GM12865 (cell line): ENCODE data around the gene CHI3L1.

ENCODE experiments used
- DNase-seq: peaks from one replicate; pipeline ENCODE4 v3.0.0; 2010; ENCODE audit warnings: low read depth
- H3K4me3 ChIP-seq: 2 replicates; pipeline ENCODE4 v1.5.1; 2011; ENCODE audit warnings: mild to moderate bottlenecking, low read depth, low read length, control low read depth
- TF ChIP-seq, protein P1 (sequence below): IDR thresholded peaks from 2 replicates; pipeline ENCODE4 v1.5.1; 2011; ENCODE audit warnings: low read length, control low read depth, low read depth, inconsistent platforms; ENCODE audit not compliant: insufficient read depth; ENCODE audit errors: missing control alignments

The CHI3L1 gene

DNA sequence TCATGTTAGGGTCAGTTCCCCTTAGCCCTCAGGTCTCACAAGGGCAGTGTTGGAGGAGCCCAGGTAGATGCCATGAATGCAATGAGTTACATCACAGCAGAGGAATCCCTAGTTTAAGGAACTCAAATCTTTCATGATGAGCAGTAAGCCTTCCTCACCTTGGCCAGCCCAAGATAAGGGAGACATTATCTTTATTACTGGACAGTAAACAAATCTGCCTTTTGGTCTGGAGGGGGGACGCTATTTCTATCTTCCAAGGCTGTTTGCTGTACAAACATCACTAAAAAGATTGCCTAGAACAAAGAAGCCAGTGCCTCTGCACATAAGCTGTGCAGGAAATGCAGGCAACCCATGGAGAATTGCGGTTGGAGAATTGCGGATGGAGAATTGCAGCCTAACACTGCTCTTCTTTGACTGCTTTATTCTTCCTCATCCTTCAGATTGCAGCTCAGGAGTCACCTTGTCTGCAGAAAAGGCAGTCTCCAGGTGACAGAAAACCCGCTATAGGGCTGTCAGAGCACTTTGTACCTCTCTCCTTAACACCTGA lies 2.3 kb upstream of the CHI3L1 start:
- TF ChIP-seq, protein P1, sequence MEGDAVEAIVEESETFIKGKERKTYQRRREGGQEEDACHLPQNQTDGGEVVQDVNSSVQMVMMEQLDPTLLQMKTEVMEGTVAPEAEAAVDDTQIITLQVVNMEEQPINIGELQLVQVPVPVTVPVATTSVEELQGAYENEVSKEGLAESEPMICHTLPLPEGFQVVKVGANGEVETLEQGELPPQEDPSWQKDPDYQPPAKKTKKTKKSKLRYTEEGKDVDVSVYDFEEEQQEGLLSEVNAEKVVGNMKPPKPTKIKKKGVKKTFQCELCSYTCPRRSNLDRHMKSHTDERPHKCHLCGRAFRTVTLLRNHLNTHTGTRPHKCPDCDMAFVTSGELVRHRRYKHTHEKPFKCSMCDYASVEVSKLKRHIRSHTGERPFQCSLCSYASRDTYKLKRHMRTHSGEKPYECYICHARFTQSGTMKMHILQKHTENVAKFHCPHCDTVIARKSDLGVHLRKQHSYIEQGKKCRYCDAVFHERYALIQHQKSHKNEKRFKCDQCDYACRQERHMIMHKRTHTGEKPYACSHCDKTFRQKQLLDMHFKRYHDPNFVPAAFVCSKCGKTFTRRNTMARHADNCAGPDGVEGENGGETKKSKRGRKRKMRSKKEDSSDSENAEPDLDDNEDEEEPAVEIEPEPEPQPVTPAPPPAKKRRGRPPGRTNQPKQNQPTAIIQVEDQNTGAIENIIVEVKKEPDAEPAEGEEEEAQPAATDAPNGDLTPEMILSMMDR, result no peak
- DNase-seq, result no peak
- H3K4me3 ChIP-seq, result no peak overlapping the region

DNA sequence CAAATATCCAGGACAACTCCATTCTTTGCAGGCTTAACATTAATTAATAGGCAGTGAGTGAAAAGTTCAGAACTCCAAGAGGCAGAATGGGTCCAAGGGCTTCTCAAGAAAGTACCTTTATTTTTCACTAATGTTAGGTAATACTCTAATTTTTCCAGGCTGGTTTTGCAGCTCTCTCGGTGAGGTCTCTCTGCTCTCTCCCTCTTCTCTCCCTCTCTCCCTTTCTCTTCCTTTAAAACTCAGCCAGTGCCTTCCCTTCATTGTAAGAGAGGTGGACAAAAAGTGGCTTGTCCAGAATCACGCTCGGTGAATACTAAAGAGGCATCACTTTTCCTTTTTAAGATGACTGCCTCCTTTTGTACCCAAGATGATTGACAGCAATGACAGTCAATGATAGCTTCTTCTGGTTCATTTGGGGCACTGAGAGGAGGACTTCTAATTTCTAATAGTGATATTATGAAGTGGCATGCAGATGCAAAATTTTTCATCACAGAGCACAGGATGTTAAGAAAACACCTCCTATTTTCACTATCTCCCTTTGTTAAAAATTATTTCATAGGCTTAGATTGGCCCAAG lies 1.3 kb upstream of the CHI3L1 start:
- no peak for DNase-seq
- H3K4me3 ChIP-seq, result no peak overlapping the region
- TF ChIP-seq, protein P1, result no peak

DNA sequence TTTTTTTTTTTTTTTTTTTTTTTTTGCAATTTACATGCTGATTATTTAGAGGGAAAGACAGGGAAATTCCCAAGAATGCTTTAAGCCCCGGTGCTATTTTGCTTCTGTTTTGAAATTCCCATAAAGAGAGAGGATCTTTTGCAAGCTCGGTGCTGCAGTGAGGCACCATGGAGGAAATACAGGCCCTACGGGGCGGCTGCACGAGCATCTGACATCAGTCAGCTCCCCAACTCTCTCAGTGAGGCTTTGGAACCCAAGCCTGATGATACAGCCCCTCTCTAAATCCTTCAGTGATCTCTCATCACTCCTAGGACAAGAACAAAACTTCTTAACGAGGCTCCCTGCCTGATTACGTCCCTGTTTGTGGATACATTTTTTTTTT lies 791 bp upstream of the CHI3L1 start:
- TF ChIP-seq, protein P1, result no peak
- DNase-seq, result no peak
- H3K4me3 ChIP-seq, result no peak overlapping the region

DNA sequence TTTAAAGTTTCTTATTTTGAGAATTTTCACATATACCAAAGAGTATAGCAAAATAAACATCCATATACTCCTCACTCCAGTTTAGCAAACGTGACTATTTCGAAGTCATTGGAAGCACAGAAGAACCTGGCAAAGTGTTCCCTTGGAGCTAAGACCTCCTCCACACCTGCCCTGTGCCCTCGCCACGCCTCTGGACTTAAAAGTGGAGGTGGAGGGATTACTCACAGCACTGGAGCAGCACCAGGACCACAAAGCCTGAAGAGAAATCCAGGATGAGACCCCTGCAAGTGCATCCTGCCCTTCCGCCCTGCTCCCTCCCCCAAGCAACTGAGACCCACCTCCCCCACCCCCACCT lies 436 bp downstream of the CHI3L1 start:
- no peak overlapping the region for H3K4me3 ChIP-seq
- no peak for DNase-seq
- TF ChIP-seq, protein P1, result no peak

DNA sequence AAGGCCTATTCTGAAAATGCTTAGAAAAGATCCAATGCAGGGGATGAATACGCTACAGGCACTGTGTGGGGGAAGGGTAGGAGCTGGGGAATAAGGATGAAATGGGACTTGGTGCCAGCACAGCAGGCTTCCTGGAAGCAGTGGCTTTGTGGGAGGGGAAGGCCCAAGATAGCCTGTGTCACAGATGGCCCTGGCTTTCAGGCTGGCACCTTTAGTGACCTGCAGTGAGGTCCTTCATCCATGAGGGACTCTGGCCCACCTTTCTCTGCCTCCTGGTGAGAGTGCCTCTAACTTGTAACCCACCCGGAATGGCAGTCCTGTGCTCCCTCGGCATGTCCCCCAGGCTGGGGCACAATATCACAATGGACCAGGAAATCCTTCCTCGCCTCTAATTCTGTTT lies 919 bp downstream of the CHI3L1 start:
- no peak for DNase-seq
- TF ChIP-seq, protein P1, result no peak
- H3K4me3 ChIP-seq, result no peak overlapping the region

DNA sequence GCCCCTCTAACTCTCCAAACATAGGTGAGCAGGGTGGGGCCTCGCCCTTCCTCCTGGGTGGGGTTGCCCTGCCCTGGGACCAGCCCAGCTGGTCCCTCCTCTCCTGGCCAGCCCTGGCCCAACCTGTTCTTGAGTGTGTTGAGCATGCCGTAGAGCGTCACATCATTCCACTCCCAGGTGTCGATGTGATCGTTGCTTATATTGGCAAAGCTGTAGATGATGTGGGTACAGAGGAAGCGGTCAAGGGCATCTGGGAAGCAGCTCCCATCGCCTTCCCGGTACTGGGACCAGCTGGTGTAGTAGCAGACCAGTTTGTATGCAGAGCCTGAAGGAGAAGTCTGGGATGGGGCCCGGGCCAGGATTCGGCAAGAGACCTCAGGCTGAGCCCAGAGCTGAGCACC lies 1.4 kb downstream of the CHI3L1 start:
- no peak overlapping the region for H3K4me3 ChIP-seq
- no peak for DNase-seq
- TF ChIP-seq, protein P1, result no peak

DNA sequence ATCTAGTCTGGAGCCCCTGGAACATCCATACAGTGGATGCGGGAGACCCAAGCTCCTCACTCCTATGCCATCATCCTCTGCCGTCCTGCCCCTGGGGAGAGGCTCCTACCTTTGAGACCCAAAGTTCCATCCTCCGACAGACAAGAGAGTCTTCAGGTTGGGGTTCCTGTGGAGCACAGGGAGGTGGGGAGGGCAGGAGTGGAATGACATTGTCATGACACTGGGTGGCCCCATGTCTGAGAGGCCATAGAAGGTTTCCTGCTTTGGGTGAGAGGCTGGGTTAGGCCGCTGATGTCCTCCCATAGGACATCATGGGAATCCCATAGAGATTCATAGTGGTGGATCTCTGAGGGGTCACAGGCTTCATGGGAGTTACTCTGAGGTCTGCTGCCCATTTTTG lies 2.0 kb downstream of the CHI3L1 start:
- DNase-seq, result no peak
- TF ChIP-seq, protein P1, result no peak
- H3K4me3 ChIP-seq, result no peak overlapping the region
